ENCODE data around the gene SYP.

DNA sequence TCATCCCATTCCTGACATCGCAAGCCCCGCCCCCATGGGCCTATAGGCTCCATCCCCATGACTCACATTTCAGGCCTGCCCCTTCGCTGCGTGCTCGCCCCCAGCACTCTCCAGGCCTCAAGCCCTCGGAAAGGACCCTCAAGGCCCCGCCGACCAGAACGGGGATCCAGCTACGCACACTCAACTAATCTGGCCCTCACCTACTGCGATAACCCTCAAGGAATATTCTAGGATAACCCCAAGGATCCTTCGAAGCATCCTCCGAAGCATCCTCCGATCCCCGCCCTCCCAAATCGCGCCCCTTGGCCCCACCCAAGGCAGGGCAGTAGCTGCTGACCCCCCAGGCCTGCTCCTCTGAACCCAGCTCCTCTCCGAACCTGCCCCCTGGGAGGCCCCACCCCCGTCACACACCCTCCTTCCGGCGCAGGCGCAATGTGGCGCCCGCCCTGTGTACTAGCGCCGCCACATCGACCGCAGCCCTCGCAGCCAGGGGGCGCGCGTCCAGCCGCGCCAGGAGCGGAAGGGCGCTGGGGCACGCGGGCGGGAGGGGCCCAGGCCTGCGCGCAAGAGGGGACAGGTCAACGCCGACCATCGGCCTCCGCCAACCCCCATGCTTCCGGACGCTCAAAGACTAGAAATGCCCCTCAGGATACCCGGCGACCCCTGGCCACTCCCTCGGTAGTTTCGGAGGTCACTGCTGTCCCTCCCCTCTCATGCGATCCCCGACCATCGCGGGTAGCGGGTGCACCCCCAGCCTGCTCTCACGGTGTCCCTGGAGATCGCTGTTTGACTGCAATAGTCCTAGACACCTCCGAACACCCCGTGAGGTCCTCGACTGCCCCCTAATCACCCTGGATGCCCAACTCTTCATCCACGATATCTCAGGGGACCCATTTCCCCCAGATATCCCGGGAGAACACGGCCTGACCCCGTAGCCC lies 43.8 kb downstream of the SYP start:
- TF ChIP-seq, protein P1, sequence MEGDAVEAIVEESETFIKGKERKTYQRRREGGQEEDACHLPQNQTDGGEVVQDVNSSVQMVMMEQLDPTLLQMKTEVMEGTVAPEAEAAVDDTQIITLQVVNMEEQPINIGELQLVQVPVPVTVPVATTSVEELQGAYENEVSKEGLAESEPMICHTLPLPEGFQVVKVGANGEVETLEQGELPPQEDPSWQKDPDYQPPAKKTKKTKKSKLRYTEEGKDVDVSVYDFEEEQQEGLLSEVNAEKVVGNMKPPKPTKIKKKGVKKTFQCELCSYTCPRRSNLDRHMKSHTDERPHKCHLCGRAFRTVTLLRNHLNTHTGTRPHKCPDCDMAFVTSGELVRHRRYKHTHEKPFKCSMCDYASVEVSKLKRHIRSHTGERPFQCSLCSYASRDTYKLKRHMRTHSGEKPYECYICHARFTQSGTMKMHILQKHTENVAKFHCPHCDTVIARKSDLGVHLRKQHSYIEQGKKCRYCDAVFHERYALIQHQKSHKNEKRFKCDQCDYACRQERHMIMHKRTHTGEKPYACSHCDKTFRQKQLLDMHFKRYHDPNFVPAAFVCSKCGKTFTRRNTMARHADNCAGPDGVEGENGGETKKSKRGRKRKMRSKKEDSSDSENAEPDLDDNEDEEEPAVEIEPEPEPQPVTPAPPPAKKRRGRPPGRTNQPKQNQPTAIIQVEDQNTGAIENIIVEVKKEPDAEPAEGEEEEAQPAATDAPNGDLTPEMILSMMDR (IDR thresholded peaks at IDR 0.05), result peak; percentile 63 to 86 (median 81)
- no peak for TF ChIP-seq POLR2A (IDR thresholded peaks at IDR 0.05)

Data from testis (tissue), 2 donors.